GM23248 (cell line): ENCODE measurements around the gene COL19A1.
"Not testable (repeated sequence)": the region's sequence is repeated elsewhere in the genome, so short reads cannot be mapped to it uniquely, and the experiment has no call there.

Experiments
- EZH2 ChIP-seq: fragments of 200-600 bp; sonication (generic); IDR thresholded peaks from 2 replicates; pipeline ENCODE4 v1.6.1; 2018; ENCODE audit warnings: antibody characterized with exemption, mild to moderate bottlenecking; ENCODE audit not compliant: insufficient read depth, poor library complexity, severe bottlenecking
- EZH2phosphoT487 ChIP-seq: fragments of 200-600 bp; sonication (generic); IDR thresholded peaks from 2 replicates; pipeline ENCODE4 v1.6.1; 2018; ENCODE audit warnings: antibody characterized with exemption, moderate library complexity, mild to moderate bottlenecking, low read depth; ENCODE audit not compliant: insufficient read depth

GRCh38 chr6:70010339-70010738 is 144.0 kb downstream of the COL19A1 start:
- not testable (repeated sequence) for TF ChIP-seq EZH2, EZH2phosphoT487
